Measurements from ENCODE around the gene DNM1L. TPM values are rescaled to one million over a fixed set of nuclear protein-coding genes. Genes with fewer than 3 reads are reported as not detected.

Gene DNM1L
- total and polyA plus RNA-seq, 2 donors (not counting 3 experiments of a cell fraction or from before 2014, with no cell fraction given), result 24.6 to 103 TPM

- H3K4me3 ChIP-seq (replicated peaks in 1 of 3; ENCODE audit: insufficient read depth in 1 of 3, low read depth in 1 of 3, low read length in 3 of 3), result no peak overlapping the region
- H3K27me3 ChIP-seq (ENCODE audit: control insufficient read depth in 2 of 2, insufficient read depth in 2 of 2, low read length in 2 of 2), result no peaks in the 10 kb centered on the region
- no peak overlapping the region for H3K27ac ChIP-seq (ENCODE audit: insufficient read depth, low read depth, low read length)
- no peaks in the 10 kb centered on the region for H3K9me1 ChIP-seq (replicated peaks; ENCODE audit: control insufficient read depth, extremely low read depth, insufficient read depth, low read length)
- TF ChIP-seq POLR2AphosphoS5 (IDR thresholded peaks at IDR 0.05; ENCODE audit: insufficient read depth, low read depth, low read length) (no peak), FOS (IDR thresholded peaks at IDR 0.05; ENCODE audit: borderline replicate concordance, insufficient read depth, low read length) (no peak), GATA2 (IDR thresholded peaks at IDR 0.05; ENCODE audit: insufficient read depth, insufficient read length, low read depth, low read length) (no peak), POLR2A (IDR thresholded peaks at IDR 0.05; ENCODE audit: low read depth, low read length) (no peak)
- H3K36me3 ChIP-seq (ENCODE audit: control insufficient read depth in 2 of 2, extremely low read depth in 1 of 2, insufficient read depth in 2 of 2, low read length in 2 of 2), result peaks cover 17 to 27% of the 10 kb centered on the region in 2 experiments
- H3K9me3 ChIP-seq (replicated peaks; ENCODE audit: control insufficient read depth, insufficient read depth, low read length), result no peaks in the 10 kb centered on the region
- POLR2A ChIA-PET, result no interaction called here
- H3K9ac ChIP-seq (replicated peaks; ENCODE audit: extremely low read depth, insufficient read depth, low read length), result no peak overlapping the region
- intact Hi-C loops (cut with micrococcal nuclease) (no loop called here), dilution Hi-C loops (cut with MboI; ENCODE audit: extremely low pct_ligation_motif_present, low sequenced_read_pairs) (no loop called here)
- H4K20me1 ChIP-seq (replicated peaks; ENCODE audit: control insufficient read depth, extremely low read depth, insufficient read depth, low read length), result peaks cover 3% of the 10 kb centered on the region
- H3K79me2 ChIP-seq (ENCODE audit: control insufficient read depth, insufficient read depth, low read length), result peaks cover 2% of the 10 kb centered on the region
- FAIRE-seq, result no peak
- no peak overlapping the region for H3K4me2 ChIP-seq (ENCODE audit: insufficient read depth, low read length)
- H2AFZ ChIP-seq (ENCODE audit: low read depth, low read length), result no peak overlapping the region
- CTCF ChIA-PET, result no interaction called here
- DNase-seq (ENCODE audit: low read depth, low spot score), result no peak
- no peaks in the 10 kb centered on the region for H3K4me1 ChIP-seq (ENCODE audit: control insufficient read depth, extremely low read depth, insufficient read depth, low read length)
- BruUV-seq (replicated peaks), result no TSS peak
Observed at GRCh38 chr12:32739279-32739678, 60.2 kb downstream of the DNM1L start.

GRCh38 chr12:32742133-32742532 lies 63.0 kb downstream of the DNM1L start:
- ChIA-PET CTCF (interaction anchor here (1.4 kb wide), 1 partner anchor 1089 kb away, joined by 3 read pairs; no protein-coding TSS in a partner anchor), POLR2A (no interaction called here)
- dilution Hi-C loops (cut with MboI; ENCODE audit: extremely low pct_ligation_motif_present, low sequenced_read_pairs), result no loop called here

More at GRCh38 chr12:32742133-32742532, 63.0 kb downstream of the DNM1L start:
- no peaks in the 10 kb centered on the region for H3K4me1 ChIP-seq (ENCODE audit: control insufficient read depth, extremely low read depth, insufficient read depth, low read length)
- no TSS peak for BruUV-seq (replicated peaks)
- H3K27me3 ChIP-seq (ENCODE audit: control insufficient read depth in 2 of 2, insufficient read depth in 2 of 2, low read length in 2 of 2), result no peaks in the 10 kb centered on the region
- no peak overlapping the region for H2AFZ ChIP-seq (ENCODE audit: low read depth, low read length)
- peaks cover 2% of the 10 kb centered on the region for H3K79me2 ChIP-seq (ENCODE audit: control insufficient read depth, insufficient read depth, low read length)
- H3K9me1 ChIP-seq (replicated peaks; ENCODE audit: control insufficient read depth, extremely low read depth, insufficient read depth, low read length), result no peaks in the 10 kb centered on the region
- H3K4me2 ChIP-seq (ENCODE audit: insufficient read depth, low read length), result no peak overlapping the region
- intact Hi-C loops (cut with micrococcal nuclease), result no loop called here
- no peaks in the 10 kb centered on the region for H3K9me3 ChIP-seq (replicated peaks; ENCODE audit: control insufficient read depth, insufficient read depth, low read length)
- no peak overlapping the region for H3K4me3 ChIP-seq (replicated peaks in 1 of 3; ENCODE audit: insufficient read depth in 1 of 3, low read depth in 1 of 3, low read length in 3 of 3)
- H3K27ac ChIP-seq (ENCODE audit: insufficient read depth, low read depth, low read length), result no peak overlapping the region
- no peak overlapping the region for H3K9ac ChIP-seq (replicated peaks; ENCODE audit: extremely low read depth, insufficient read depth, low read length)
- peaks cover 3% of the 10 kb centered on the region for H4K20me1 ChIP-seq (replicated peaks; ENCODE audit: control insufficient read depth, extremely low read depth, insufficient read depth, low read length)
- DNase-seq (ENCODE audit: low read depth, low spot score) (no peak), FAIRE-seq (no peak)
- TF ChIP-seq MYC (IDR thresholded peaks at IDR 0.05; ENCODE audit: low read depth, low read length) (no peak), GATA2 (IDR thresholded peaks at IDR 0.05; ENCODE audit: insufficient read depth, insufficient read length, low read depth, low read length) (no peak), POLR2AphosphoS5 (IDR thresholded peaks at IDR 0.05; ENCODE audit: insufficient read depth, low read depth, low read length) (no peak), JUN (IDR thresholded peaks at IDR 0.05; ENCODE audit: borderline replicate concordance, insufficient read depth, insufficient read length, low read depth) (no peak), EZH2 (IDR thresholded peaks at IDR 0.05; ENCODE audit: borderline replicate concordance, low read depth, low read length, severe bottlenecking) (no peak), FOS (IDR thresholded peaks at IDR 0.05; ENCODE audit: borderline replicate concordance, insufficient read depth, low read length) (no peak)
- peaks cover 19 to 35% of the 10 kb centered on the region in 2 experiments for H3K36me3 ChIP-seq (ENCODE audit: control insufficient read depth in 2 of 2, extremely low read depth in 1 of 2, insufficient read depth in 2 of 2, low read length in 2 of 2)

Data from endothelial cell of umbilical vein (primary cell).